DMS53 treated with DMSO at 0.1 percent for 48 hours (cell line): ENCODE measurements around the gene ACACA.
A peak's percentile ranks its signal among the peaks of the same experiment; 100 is the strongest.

Experiments used
- DNase-seq: peaks from one replicate; lab custom pipeline; 2025; ENCODE audit not compliant: unreplicated experiment; lab: John Stamatoyannopoulos, UW

ACACA gene

DNA sequence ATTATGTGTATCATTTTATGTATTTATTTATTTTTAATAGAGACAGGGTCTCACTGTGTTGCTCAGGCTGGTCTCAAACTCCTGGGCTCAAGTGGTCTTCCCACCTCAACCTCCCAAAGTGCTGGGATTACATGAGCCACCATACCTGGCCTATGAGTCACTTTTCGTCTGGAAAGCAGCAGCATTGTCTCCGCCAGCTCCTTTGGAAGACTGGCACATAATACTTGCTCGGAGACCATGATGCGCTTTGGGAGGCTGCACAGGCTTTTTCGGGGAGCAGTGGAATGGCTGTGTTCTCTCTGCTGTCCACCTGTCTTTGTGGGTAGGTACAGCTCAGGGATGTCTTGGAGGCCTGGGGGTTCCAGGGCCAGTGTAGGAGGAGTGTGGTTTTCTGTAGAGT, 355.7 kb downstream of the ACACA start:
- no peak for DNase-seq

DNA sequence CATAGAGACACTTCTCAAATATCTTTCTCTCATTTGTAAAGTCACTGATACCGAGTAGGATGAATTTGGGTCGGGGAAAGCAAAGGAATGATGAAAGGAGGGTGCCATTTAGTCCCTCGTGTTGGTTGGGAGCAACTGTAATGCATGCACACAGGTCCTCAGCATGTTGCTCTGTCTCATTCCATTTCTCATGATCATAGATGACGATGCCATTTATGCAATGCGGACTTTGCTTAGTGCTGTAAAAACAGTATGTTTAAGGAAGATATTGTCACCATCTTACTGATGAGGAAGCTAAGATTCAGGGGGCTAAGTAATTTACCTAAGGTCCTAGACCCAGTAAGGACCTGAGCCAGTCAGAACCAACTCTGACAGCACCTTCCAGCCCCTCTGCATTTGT, 357.8 kb downstream of the ACACA start:
- no peak for DNase-seq

DNA sequence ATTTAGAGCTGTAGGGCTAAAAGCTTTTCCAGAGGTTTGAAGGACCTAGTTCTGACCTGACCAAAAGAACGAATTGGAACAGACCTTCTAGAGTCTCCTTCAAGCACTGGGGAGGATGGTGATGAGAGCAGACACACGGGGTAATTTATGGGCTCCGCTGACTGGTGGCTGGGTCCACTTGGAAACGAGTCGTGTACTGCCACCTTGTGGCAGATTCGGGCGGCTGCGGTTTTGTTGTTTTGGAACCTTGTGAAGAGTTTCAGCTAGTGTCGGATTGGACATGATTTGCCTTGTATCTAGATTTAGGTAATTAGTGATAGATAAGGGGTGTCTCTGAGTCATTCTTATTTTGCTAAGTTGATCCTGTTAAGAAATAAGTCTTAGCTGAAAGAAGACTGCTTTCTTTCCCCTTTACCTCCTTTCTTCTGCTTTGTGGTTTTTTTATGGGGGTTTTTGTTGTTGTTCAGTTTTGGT, 359.0 kb downstream of the ACACA start:
- peak; percentile 57 for DNase-seq

DNA sequence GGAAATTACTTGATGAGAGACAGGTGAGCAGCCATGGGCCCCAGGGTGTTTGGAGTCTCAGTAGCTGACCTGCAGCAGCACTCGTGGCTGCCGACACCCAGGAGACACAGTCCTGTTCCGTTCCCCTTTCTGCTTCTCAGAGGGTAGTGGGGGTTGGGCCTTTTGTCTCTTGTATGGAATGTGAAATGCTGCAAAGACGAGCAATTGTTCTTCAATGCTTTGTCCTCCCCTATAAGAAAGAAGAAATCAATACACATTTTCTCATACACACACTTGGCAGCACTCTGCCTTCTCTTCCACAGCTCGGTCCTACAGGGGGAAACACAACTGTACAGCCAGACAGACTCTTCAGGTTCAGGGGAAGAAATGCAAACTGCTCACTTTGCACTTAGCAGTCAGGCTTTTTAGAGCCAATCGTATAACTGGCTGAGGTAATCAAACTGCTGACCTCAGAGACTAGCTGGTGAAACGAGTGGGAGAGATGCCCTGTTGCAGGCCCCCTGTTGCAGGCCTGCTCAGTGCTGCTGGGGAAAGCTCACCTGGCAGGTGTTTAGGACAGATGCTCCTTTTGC, 361.2 kb downstream of the ACACA start:
- no peak for DNase-seq

DNA sequence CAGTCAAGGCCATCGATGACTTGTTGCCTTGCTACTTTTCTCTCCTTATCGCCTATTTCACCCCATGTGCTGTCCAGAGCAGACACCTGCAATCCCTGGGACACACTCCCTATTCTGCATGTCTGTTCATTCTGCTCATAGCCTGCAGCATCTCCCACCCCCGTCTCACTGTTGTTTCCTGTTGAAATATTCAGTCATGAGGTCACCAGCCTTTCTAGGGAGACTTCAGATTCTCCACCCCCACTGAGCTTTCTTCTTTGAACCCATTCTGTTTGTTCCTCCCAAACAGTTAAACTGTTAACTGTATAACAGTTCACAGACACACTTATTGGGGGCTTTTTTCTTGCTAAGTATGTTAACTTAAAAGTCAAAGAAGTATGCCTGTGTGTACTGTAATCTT, 363.4 kb downstream of the ACACA start:
- DNase-seq, result no peak

DNA sequence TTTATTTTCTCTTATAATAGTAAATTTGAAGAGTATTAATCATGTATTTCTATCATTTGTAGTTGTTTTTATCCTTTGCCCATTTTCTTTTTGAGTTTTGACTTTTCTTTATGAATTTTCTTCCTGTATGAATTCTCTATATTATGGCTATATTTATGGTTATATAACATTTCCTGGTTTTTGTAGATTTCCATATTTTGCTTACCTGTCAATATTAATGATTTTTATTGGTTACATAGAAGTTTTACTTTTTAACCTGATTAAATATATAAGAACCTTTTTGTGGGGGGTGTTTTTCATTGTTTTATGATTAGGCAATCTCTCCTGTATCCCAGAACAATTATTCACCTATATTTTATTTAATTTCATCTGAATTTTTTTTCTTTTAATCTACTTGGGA, 364.7 kb downstream of the ACACA start:
- DNase-seq, result no peak

DNA sequence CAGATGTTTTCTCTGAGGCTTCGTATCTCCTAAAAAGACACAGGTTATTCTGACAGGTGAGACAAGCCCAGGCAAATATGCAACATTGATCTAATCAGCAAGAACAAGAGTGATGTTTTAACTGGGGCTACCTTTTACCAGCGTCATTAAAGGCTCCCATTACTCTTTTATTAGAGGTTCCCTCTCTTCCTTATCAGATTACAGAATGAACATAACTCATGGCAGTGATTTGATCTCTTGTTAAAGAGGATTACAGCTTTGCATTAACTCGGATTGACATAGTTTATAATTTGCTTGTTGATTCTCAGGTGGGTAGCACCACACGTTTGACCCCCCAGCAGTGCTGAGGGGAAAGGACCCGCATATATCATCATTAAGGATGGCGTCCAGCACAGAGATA, 367.4 kb downstream of the ACACA start:
- DNase-seq, result no peak

DNA sequence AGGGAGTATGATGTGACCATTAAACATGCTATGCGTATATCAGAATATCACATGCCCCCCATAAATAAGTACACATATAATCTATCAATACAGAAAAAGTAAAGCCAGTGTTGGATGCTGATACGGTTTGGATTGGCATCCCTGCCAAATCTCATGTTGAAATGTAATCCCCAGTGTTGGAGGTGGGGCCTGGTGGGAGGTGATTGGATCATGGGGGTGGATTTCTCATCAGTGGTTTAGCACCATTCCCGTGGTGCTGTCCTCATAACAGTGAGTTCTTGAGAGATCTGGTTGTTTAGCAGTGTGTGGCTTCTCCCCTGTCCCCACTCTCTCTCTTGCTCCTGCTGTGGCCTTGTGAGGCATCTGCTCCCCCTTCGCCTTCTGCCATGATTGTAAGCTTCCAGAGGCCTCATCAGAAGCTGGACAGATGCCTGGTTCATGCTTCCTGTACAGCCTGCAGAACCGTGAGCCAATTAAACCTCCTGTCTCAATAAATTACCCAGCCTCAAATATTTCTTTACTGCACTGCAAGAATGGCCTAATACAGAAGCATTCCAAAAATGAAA, 369.0 kb downstream of the ACACA start:
- DNase-seq, result no peak
